Small intestine (tissue), 7 donors: Measurements from ENCODE around the gene KDM7A. TPM values are rescaled to one million over a fixed set of nuclear protein-coding genes. Genes with fewer than 3 reads are reported as not detected.

Experiments
- DNase-seq, 2 donors: peaks; one replicate each; pipeline versions ENCODE4 v3.0.0 to v3.0.0-alpha.2; 2013
- FAIRE-seq: peaks from 2 replicates; lab custom pipeline; 2012; peaks lifted over from hg19 to GRCh38; lab: Jason Lieb, UNC
- H3K27ac ChIP-seq, 3 donors: one replicate each; pipeline ENCODE4 v1.5.1; 2013; ENCODE audit warnings: low read length in 2 of 3, mild to moderate bottlenecking in 2 of 3, control low read depth in 1 of 3, inconsistent platforms in 1 of 3, low read depth in 1 of 3, moderate library complexity in 1 of 3
- H3K27me3 ChIP-seq, 3 donors: one replicate each; pipeline ENCODE4 v1.6.1; 2013; ENCODE audit warnings: low read length in 3 of 3, inconsistent platforms in 1 of 3; ENCODE audit not compliant: control insufficient read depth in 3 of 3, insufficient read depth in 3 of 3
- H3K36me3 ChIP-seq, 3 donors: one replicate each; pipeline ENCODE4 v1.6.1; 2013; ENCODE audit warnings: low read length in 3 of 3, inconsistent platforms in 1 of 3, low read depth in 1 of 3, mild to moderate bottlenecking in 1 of 3, moderate library complexity in 1 of 3; ENCODE audit not compliant: control insufficient read depth in 3 of 3, insufficient read depth in 2 of 3
- H3K4me1 ChIP-seq, 3 donors: one replicate each; pipeline ENCODE4 v1.6.1; 2013; ENCODE audit warnings: low read length in 2 of 3, inconsistent platforms in 1 of 3, low read depth in 1 of 3, mild to moderate bottlenecking in 1 of 3, moderate library complexity in 1 of 3; ENCODE audit not compliant: control insufficient read depth in 3 of 3, insufficient read depth in 2 of 3
- H3K4me3 ChIP-seq, 3 donors: one replicate each; pipeline ENCODE4 v1.5.1; 2013; ENCODE audit warnings: low read length in 3 of 3, control low read depth in 1 of 3, inconsistent platforms in 1 of 3, low read depth in 1 of 3, mild to moderate bottlenecking in 1 of 3, moderate library complexity in 1 of 3
- H3K9me3 ChIP-seq, 2 donors: one replicate each; pipeline ENCODE4 v1.6.1; 2013; ENCODE audit warnings: low read depth in 1 of 2, low read length in 1 of 2; ENCODE audit not compliant: control insufficient read depth in 2 of 2, insufficient read depth in 1 of 2
- WGBS, 3 donors: extraction: QIAGEN DNeasy Blood & Tissue Kit; methylation state at CpG; one replicate each; pipeline ENCODE4 v1.1.7; 2013; 5-methylcytosine and 5-hydroxymethylcytosine counted together
- polyA plus RNA-seq, 4 donors: library from polyadenylated mRNA; stranded (reverse) in 3 of 4; unstranded in 1 of 4; fragments of 200-250 nt in 3 of 4; fragments of 120-200 nt in 1 of 4; gene quantifications; one replicate each; pipeline versions ENCODE4 v1.2.1 to v1.2.3, GENCODE V29; 2013
- donor health status: healthy with polysubstance abuse.
- donor health status: control.
- donor health status: control.
- donor health status: Bipolar disorder and iron deficiency.
- donor health status: healthy.

KDM7A gene
- polyA plus RNA-seq, 4 donors = 6.2 to 14.1 (median 7.9) TPM

GRCh38 chr7:140059273-140060242 is 117.2 kb downstream of the KDM7A start:
- Histone ChIP-seq H3K4me3 (peak overlapping the region in 1 of 3 donors; percentile 17), H3K27me3 (no peaks in the 10 kb centered on the region), H3K27ac (peak overlapping the region; percentile 65 to 97 (median 88)), H3K36me3 (peaks cover 4 to 13% (median 5%) of the 10 kb centered on the region in 3 donors), H3K4me1 (peaks cover 13 to 30% (median 22%) of the 10 kb centered on the region in 3 donors), H3K9me3 (no peaks in the 10 kb centered on the region)
- no peak for FAIRE-seq
- DNase-seq = peak; percentile 75 to 99
- WGBS, 3 donors = 20 to 54% (median 37%) methylated on average over 12 of the region's 12 CpGs

GRCh38 chr7:140058517-140058916 is 118.3 kb downstream of the KDM7A start:
- Histone ChIP-seq H3K4me3 (no peak overlapping the region), H3K27ac (no peak overlapping the region), H3K4me1 (peaks cover 15 to 30% (median 26%) of the 10 kb centered on the region in 3 donors), H3K27me3 (no peaks in the 10 kb centered on the region), H3K36me3 (peaks cover 5 to 17% (median 7%) of the 10 kb centered on the region in 3 donors), H3K9me3 (no peaks in the 10 kb centered on the region)
- DNase-seq (no peak), FAIRE-seq (no peak)
- WGBS, 3 donors = 73 to 81% (median 75%) methylated on average over 7 of the region's 7 CpGs

- H3K4me3 ChIP-seq = no peak overlapping the region
- no peaks in the 10 kb centered on the region for H3K27me3 ChIP-seq
- DNase-seq (no peak), FAIRE-seq (no peak)
- H3K27ac ChIP-seq = no peak overlapping the region
- no peaks in the 10 kb centered on the region for H3K9me3 ChIP-seq
- peaks cover 15 to 30% (median 26%) of the 10 kb centered on the region in 3 donors for H3K4me1 ChIP-seq
- WGBS, 3 donors = 94 to 98% (median 94%) methylated on average over 3 of the region's 3 CpGs
- peaks cover 5 to 17% (median 7%) of the 10 kb centered on the region in 3 donors for H3K36me3 ChIP-seq
Observed at GRCh38 chr7:140057143-140057535, 119.6 kb downstream of the KDM7A start.

GRCh38 chr7:140056431-140057142 is 120.2 kb downstream of the KDM7A start:
- Histone ChIP-seq H3K27ac (no peak overlapping the region), H3K4me3 (no peak overlapping the region), H3K27me3 (no peaks in the 10 kb centered on the region), H3K36me3 (peaks cover 7 to 20% (median 7%) of the 10 kb centered on the region in 3 donors), H3K9me3 (no peaks in the 10 kb centered on the region), H3K4me1 (peaks cover 15 to 26% (median 25%) of the 10 kb centered on the region in 3 donors)
- 92 to 97% (median 93%) methylated on average over 5 of the region's 5 CpGs for WGBS, 3 donors
- FAIRE-seq (no peak), DNase-seq (no peak)

- H3K36me3 ChIP-seq = peaks cover 7 to 20% (median 7%) of the 10 kb centered on the region in 3 donors
- no peak overlapping the region for H3K27ac ChIP-seq
- H3K4me1 ChIP-seq = peaks cover 15 to 19% (median 17%) of the 10 kb centered on the region in 3 donors
- H3K9me3 ChIP-seq = no peaks in the 10 kb centered on the region
- H3K27me3 ChIP-seq = no peaks in the 10 kb centered on the region
- FAIRE-seq (no peak), DNase-seq (no peak)
- WGBS, 3 donors = 98 to 100% (median 98%) methylated on average over 2 of the region's 2 CpGs
- H3K4me3 ChIP-seq = no peak overlapping the region
Observed at GRCh38 chr7:140055833-140056232, 121.0 kb downstream of the KDM7A start.

GRCh38 chr7:140054751-140055150 is 122.0 kb downstream of the KDM7A start:
- Histone ChIP-seq H3K36me3 (peaks cover 7 to 23% (median 7%) of the 10 kb centered on the region in 3 donors), H3K4me1 (peaks cover 8 to 13% (median 12%) of the 10 kb centered on the region in 3 donors), H3K27me3 (no peaks in the 10 kb centered on the region), H3K27ac (no peak overlapping the region), H3K9me3 (peaks cover 0 to under 1% of the 10 kb centered on the region in 2 donors), H3K4me3 (no peak overlapping the region)
- DNase-seq = no peak
- WGBS, 3 donors = 85 to 87% (median 85%) methylated on average over 4 of the region's 4 CpGs
- FAIRE-seq = no peak

- WGBS, 3 donors = 40 to 53% (median 48%) methylated on average over 3 of the region's 3 CpGs
- Histone ChIP-seq H3K4me1 (peaks cover 4 to 16% (median 13%) of the 10 kb centered on the region in 3 donors), H3K9me3 (peaks cover 0 to 5% of the 10 kb centered on the region in 2 donors), H3K27ac (no peak overlapping the region), H3K4me3 (no peak overlapping the region), H3K27me3 (no peaks in the 10 kb centered on the region), H3K36me3 (peaks cover 7 to 26% (median 7%) of the 10 kb centered on the region in 3 donors)
- FAIRE-seq = no peak
- DNase-seq = no peak
Observed at GRCh38 chr7:140053812-140054539, 122.8 kb downstream of the KDM7A start.
